GM18909 (cell line): ENCODE data around the gene TEF.

Experiments
- ATAC-seq: cut with Tn5 transposase; IDR thresholded peaks from one replicate; pipeline ENCODE4 v1.9.1; 2021; ENCODE audit warnings: mild to moderate bottlenecking; ENCODE audit not compliant: unreplicated experiment, poor library complexity

The TEF gene, protein sequence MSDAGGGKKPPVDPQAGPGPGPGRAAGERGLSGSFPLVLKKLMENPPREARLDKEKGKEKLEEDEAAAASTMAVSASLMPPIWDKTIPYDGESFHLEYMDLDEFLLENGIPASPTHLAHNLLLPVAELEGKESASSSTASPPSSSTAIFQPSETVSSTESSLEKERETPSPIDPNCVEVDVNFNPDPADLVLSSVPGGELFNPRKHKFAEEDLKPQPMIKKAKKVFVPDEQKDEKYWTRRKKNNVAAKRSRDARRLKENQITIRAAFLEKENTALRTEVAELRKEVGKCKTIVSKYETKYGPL

GRCh38 chr22:41381329-41382097 is at the start of gene TEF:
Gene TEF, plus strand, starts transcription at chr22:41381942. Its CDS starts 103 bp downstream, at chr22:41382045.
- peak; percentile 89 for ATAC-seq

DNA sequence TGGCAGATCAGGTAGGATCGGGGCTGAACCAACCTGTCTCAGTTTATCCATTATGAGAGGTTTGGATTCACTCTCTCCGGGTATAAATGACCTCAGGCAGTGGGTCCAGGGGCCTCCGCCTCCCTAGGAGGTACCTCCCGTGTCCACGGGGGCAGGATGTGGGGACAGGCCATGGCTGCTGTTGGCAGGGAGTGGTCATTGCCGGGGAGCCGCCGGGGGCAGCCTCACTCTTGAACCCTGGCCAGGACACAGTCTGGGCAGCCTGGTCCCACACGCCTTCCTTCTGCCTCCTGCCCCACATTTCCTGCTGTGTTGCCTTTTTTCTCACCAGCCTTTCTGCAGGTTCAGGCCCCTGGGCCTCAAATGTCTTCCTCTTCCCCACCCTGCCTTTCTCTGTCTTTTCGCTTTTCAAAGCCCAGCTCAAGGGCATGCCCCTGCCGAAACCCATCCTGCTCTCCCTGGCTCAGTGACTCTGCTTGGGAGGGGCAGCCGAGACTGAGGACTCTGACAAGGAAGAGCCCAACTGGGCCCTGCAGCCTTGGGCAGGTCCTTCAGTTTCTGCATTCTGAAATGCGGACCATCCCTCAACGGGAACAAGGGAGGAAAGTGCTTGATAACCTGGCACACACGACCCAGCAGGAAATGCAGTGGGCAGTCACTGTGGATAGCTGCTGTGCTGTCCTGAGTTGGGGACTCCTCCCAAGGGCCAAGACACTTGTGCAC is 49.4 kb upstream of the TEF start:
- no peak for ATAC-seq

DNA sequence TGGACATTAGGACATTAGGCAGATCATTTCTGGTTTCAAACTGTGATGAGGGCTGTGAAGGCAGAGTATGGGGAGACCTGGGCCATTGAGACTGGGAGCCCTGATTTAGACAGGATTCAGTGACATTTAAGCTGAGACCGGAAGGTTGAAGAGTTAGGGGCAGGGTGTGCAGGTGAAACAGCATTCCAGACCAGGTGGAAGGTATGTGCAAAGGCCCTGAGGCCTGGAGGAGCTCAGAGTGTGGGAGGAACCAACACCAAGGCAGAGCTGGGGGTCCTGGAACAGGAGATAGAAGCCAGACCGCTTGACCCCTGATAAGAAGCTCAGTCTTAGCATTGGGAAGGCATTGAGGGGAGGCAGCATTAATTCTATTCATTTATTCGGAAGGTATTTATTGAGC is 47.9 kb upstream of the TEF start:
- ATAC-seq = no peak

DNA sequence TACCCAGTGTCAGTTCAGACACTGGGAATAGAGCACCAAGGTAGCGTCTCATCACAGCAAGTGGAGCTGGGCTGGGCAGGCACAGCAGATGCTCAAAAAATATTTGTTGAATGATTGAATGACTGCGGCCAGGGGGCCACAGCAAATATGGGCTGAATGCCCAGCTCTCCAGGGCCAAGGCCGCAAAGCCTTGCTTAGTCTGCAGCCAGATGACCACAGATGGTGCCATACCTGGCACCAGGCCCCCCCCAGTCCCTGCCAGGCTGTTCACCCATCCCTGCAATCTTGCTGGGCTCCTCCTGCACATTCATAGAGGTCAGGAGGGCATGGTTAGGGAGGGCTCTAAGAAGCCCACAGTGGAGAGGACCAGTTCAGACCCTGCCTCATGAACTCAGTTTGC is 47.5 kb upstream of the TEF start:
- ATAC-seq = no peak

- no peak for ATAC-seq
Observed at GRCh38 chr22:41334951-41335635, 46.6 kb upstream of the TEF start.

DNA sequence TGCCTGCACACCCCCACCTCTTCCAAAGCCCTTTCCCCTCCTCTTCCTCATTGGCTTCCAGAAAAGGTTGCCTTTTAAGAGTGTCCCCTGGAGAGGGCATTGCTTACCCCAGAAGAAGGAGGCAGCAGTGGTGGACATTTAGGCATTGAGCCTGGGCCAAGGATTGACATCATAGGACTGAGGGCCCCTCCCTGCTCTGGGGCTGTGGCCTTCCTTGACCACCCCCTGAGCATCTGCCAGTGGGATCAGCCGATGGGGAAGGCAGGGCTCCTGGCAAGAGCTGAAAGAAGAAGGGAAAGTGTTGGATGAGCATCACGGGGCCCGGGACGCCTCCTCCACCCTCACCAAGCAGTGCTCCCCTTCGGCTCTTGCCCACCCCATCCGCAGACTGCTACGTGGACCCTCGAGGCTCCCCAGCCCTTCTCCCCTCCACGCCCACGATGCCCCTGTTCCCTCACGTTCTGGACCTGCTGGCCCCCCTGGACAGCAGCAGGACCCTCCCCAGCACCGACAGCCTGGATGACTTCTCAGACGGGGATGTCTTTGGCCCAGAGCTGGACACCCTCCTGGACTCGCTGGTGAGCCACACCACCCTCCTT is 43.0 kb upstream of the TEF start:
- ATAC-seq = no peak

DNA sequence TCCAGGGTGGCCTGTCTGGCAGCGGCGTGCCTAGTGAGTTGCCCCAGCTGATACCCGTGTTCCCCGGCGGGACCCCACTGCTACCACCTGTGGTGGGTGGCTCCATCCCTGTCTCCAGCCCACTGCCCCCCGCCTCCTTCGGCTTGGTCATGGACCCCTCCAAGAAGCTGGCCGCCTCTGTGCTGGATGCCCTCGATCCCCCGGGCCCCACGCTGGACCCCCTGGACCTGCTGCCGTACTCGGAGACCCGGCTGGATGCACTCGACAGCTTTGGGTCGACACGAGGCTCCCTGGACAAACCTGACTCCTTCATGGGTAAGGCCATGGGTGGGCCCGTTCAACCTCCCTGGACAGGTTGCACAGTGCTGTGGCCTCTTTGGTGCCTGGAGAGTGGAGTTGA is 41.9 kb upstream of the TEF start:
- no peak for ATAC-seq

GRCh38 chr22:41340357-41340756 is 41.4 kb upstream of the TEF start:
- ATAC-seq = no peak

DNA sequence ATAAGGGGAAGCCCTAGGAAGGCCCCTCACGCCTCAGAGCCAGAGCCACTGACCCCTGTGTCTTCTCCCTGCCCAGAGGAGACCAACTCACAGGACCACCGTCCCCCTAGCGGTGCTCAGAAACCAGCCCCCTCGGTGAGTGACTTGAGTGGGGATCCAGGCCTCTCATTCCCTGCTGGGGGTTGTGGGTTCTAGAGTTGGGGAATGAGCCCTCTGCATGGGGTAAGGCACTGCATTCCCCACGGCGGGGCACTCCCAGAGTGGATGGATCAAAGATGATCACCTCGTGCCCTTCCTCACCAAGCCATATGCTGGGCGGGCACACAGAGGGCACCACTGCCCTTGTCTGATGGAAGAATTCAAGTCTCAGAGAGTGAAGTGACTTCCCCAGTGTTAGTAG is 40.7 kb upstream of the TEF start:
- ATAC-seq = no peak

DNA sequence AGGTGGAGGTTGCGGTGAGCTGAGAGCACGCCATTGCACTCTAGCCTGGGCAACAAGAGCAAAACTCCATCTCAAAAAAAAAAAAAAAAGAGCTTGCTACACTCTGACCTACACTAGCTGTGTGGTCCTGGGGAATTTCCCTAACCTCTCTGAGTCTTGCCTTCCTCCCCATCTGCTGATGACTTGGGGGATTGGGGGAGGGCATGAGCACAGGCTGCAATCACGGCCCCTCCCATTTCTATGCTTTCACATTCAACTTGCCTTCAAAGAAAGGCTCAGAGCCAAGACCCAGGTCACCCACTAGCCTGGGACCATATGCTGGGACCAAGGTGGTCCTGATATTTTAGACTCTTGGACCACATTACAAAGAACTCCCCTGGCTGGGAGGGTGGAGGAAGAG is 39.8 kb upstream of the TEF start:
- ATAC-seq = no peak

DNA sequence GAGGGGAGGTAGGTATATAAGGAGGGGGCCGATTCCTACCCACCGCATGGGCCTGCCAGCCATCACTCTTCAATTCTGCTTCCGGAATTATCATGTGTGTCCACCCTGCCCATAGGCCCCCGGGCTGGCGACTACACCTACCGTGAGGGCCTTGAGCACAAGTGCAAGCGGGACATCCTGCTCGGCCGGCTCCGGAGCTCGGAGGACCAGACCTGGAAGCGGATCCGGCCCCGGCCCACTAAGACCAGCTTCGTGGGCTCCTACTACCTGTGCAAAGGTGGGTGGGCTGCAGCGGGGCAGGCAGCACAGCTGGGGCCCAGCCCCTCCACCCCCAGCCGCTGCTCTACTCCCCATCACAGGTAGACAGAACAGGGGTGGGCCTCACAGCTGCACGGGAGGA is 38.4 kb upstream of the TEF start:
- ATAC-seq = no peak

- ATAC-seq = no peak
Observed at GRCh38 chr22:41343717-41344116, 38.0 kb upstream of the TEF start.

GRCh38 chr22:41344189-41344788 is 37.5 kb upstream of the TEF start:
- ATAC-seq = no peak

DNA sequence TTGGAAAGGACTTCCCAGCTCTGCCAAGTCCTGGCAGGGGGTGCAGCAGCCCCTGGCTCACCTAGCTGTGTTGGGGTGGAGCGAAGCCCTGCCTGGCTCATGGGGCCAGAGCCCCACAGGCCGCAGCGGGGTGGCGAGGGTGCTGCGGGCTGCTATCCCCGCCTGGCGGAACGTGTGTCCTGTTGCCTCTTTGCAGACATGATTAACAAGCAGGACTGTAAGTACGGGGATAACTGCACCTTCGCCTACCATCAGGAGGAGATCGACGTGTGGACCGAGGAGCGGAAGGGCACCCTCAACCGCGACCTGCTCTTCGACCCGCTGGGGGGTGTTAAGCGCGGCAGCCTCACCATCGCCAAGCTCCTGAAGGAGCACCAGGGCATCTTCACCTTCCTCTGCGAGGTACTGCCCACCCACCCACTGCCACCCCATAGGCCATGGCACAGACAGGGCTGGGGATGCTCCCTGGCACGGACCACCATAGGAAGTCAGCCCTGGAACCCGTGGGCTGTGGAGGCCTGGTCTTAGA is 35.9 kb upstream of the TEF start:
- ATAC-seq = no peak

GRCh38 chr22:41347066-41347859 is 34.5 kb upstream of the TEF start:
- ATAC-seq = no peak

- ATAC-seq = no peak
Observed at GRCh38 chr22:41348964-41349484, 32.7 kb upstream of the TEF start.

DNA sequence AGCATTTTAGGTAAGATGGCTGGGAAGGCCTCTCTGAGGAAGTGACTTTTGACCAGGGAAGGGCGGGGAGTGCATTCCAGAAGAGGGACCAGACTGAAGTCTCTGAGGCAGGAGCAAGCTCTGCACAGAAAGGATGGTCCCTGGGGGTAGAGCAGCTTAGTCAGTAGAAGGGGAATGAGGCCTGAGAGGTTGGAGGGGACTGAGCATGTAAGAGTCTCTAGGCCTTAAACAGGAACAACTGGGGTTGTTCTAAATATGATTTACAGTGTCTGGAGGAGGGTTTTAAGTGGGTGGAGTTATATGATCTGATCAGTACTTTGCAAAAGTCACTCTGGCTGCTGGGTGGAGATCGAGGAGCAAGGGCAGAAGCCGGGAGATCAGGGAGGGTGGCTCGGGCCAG is 31.7 kb upstream of the TEF start:
- no peak for ATAC-seq

GRCh38 chr22:41351011-41351410 is 30.7 kb upstream of the TEF start:
- ATAC-seq = no peak

DNA sequence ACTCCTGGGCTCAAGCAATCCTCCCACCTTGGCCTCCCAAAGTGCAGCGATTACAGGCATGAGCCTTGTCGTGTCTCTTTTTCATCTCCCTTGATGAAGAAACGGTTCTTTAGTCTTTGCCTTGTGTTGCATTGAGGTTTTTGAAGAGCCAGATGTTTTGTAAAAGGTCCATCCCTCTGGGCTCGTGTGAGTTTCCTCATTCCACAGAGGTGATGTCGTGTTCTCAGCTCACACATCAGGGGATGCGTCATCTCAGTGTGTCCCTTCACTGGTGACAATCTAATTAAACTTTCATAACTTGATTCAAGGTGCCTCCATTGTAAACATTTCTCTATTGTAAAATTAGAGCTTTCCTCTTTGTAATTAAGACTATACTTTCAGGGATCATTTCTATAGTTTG is 29.7 kb upstream of the TEF start:
- ATAC-seq = no peak
